ENCODE results near the gene SEMA4G. TPM values are rescaled to one million over a fixed set of nuclear protein-coding genes. Genes with fewer than 3 reads are reported as not detected.

The SEMA4G gene
- total and polyA plus RNA-seq, 2 of the 4 experiments (the other 2 are of a cell fraction): 0.90 to 8.7 TPM

DNA sequence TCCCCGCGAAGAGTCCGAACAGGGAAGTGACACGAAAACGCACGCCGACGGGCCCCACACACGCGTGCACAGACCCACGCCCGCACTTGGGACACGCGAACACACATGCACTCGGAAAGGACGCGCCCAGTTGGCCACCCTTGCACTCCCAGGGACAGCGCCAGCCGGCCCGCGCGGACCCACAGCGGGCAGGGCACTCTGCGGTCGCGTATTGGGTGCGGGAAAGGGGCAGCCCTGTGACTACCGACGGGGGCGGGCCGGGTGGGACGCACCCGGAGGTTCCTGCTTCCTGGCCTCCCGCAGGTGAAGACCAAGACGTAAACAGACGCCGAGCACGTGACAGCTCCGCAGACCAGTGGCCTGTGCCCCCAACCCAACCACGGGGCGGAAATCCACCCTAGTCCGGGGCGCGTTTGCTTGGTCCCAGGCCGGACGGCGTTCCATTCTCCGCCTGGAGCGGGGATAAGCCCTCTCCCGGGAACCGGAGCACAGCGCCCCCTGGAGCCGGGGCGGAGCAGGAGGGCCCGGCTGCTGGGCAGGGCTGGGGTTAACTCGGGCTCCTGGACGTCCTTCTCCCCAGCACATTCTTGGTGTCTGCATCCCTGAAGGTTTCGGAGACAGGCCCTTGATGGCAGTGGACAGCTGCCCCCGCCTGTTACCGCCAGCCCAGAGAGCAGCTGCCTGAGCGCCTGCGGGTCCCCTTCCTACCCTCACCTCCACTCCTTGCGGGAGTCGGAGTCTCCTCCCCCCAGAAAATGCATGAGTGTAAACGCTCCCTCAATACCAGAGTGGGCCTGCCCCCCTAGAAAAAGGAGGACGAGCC is 28.3 kb downstream of the SEMA4G start:
- Histone ChIP-seq H3K4ac (ENCODE audit: low read depth, low read length) (peak overlapping the region; percentile 100), H3K79me1 (ENCODE audit: low read depth in 1 of 2, low read length in 2 of 2) (peaks cover 4 to 35% of the 10 kb centered on the region in 2 experiments; a peak in 3 of 4 replicates), H3K4me2 (ENCODE audit: low read depth, low read length) (peak overlapping the region; percentile 86), H2AFZ (replicated peaks; ENCODE audit: low read length, poor library complexity) (peak overlapping the region; percentile 92), H2AK5ac (ENCODE audit: low read depth, low read length) (peak overlapping the region; percentile 98), H2BK120ac (ENCODE audit: low read depth, low read length) (peak overlapping the region; percentile 99), H4K5ac (ENCODE audit: low read depth, low read length) (peak overlapping the region; percentile 79), H2BK5ac (ENCODE audit: low read depth, low read length, poor library complexity, severe bottlenecking) (peak overlapping the region; percentile 97), H3K23ac (ENCODE audit: low read depth, low read length) (peak overlapping the region; percentile 99), H2BK20ac (ENCODE audit: low read depth, low read length) (peak overlapping the region; percentile 91), H3K27me3 (ENCODE audit: control insufficient read depth, insufficient read depth, low read length) (no peaks in the 10 kb centered on the region), H2BK15ac (ENCODE audit: low read depth, low read length) (peak overlapping the region; percentile 99; the same call in 2 of the 3 replicates), H3K9ac (ENCODE audit: low read depth, low read length) (peak overlapping the region; percentile 66), H4K8ac (ENCODE audit: low read depth in 2 of 2, low read length in 2 of 2) (peak overlapping the region; percentile 79 to 80; a peak in 3 of 4 replicates), H3K56ac (ENCODE audit: extremely low read depth, insufficient read depth, low read length) (peak overlapping the region; percentile 77; the same call in 1 of the 2 replicates), H4K20me1 (ENCODE audit: insufficient read depth, low read length) (peaks cover 23% of the 10 kb centered on the region), H3K9me1 (ENCODE audit: insufficient read depth, low read length) (peaks cover 4% of the 10 kb centered on the region), H3K18ac (ENCODE audit: low read depth, low read length) (peak overlapping the region; percentile 85), H3K4me3 (ENCODE audit: insufficient read depth, low read depth, low read length) (peak overlapping the region; percentile 52), H3K36me3 (ENCODE audit: control insufficient read depth, insufficient read depth, low read length) (peaks cover 7% of the 10 kb centered on the region), H3K27ac (ENCODE audit: insufficient read depth, low read length) (peak overlapping the region; percentile 95), H2AK9ac (replicated peaks; ENCODE audit: low read depth, low read length, poor library complexity) (peak overlapping the region; percentile 100), H3K4me1 (ENCODE audit: control insufficient read depth, insufficient read depth, low read length) (peaks cover 25% of the 10 kb centered on the region), H3K9me3 (ENCODE audit: control insufficient read depth, insufficient read depth, low read length) (no peaks in the 10 kb centered on the region), H3K14ac (replicated peaks; ENCODE audit: low read depth, low read length) (peak overlapping the region; percentile 94), H4K91ac (ENCODE audit: insufficient read depth, low read depth, low read length) (peak overlapping the region; percentile 96)
- DNase-seq (peak; percentile 65), ATAC-seq (ENCODE audit: low read depth) (peak; percentile 38)
- dilution Hi-C loops (cut with HindIII; ENCODE audit: low sequenced_read_pairs, unreplicated experiment): no loop called here
- intact Hi-C loops (cut with micrococcal nuclease): loop anchor here (1.0 kb wide), 1 partner anchor 16 kb away; no protein-coding TSS in a partner anchor
- ChIA-PET POLR2A (ENCODE audit: unreplicated experiment) (no interaction called here), CTCF (interaction anchor here (1.1 to 4.4 kb wide), 3 partner anchors 10 to 19 kb away, joined by 5 to 48 read pairs (median 13); no protein-coding TSS in a partner anchor)
- in situ Hi-C loops (cut with MboI; ENCODE audit: low sequenced_read_pairs): no loop called here
- no TSS peak for BruUV-seq (replicated peaks)
- 1% methylated on average over 39 of the region's 66 CpGs; no CpG with 5 or more reads in 1 of the 2 experiments for WGBS, 2 experiments (ENCODE audit: extremely low coverage in 2 of 2, insufficient read length in 1 of 2)
- TF ChIP-seq SMC3 (IDR thresholded peaks at IDR 0.05; ENCODE audit: low read depth, low read length): peak; percentile 23; the same call in 1 of the 2 replicates
- TF ChIP-seq NFE2L2 (IDR thresholded peaks at IDR 0.05; ENCODE audit: low read depth, low read length): no peak
- peak; percentile 88 for TF ChIP-seq CTCF (conservative IDR thresholded peaks at IDR 0.05; ENCODE audit: low read depth, low read length)
- TF ChIP-seq MAZ (IDR thresholded peaks at IDR 0.05; ENCODE audit: borderline replicate concordance, low read depth, low read length): peak; percentile 48; the same call in 1 of the 2 replicates
- TF ChIP-seq RAD21 (IDR thresholded peaks at IDR 0.05; ENCODE audit: low read length): peak; percentile 29; the same call in 1 of the 2 replicates
- no peak for TF ChIP-seq CEBPB (IDR thresholded peaks at IDR 0.05; ENCODE audit: low read depth, low read length)
- TF ChIP-seq RCOR1 (IDR thresholded peaks at IDR 0.05; ENCODE audit: insufficient replicate concordance, low read length): peak; percentile 45
